GM23248 (cell line): ENCODE measurements around the gene GMCL2. TPM values are rescaled to one million over a fixed set of nuclear protein-coding genes. Genes with fewer than 3 reads are reported as not detected.
A peak's percentile ranks its signal among the peaks of the same experiment; 100 is the strongest.

ENCODE experiments used
- DNase-seq: peaks from one replicate; pipeline ENCODE4 v3.0.0-alpha.2; 2015
- H2AFZ ChIP-seq: fragments of 200-600 bp; sonication (generic); 2 replicates; pipeline ENCODE4 v1.6.1; 2016; ENCODE audit warnings: antibody characterized with exemption
- H3F3A ChIP-seq: fragments of 200-600 bp; sonication (generic); 2 replicates; pipeline ENCODE4 v1.6.1; 2016; ENCODE audit warnings: mild to moderate bottlenecking, antibody characterized with exemption, mixed run types; ENCODE audit not compliant: insufficient read depth
- H3K27ac ChIP-seq: fragments of 200-600 bp; sonication (generic); 2 replicates; pipeline ENCODE4 v1.5.1; 2016; ENCODE audit warnings: mild to moderate bottlenecking
- H3K27me3 ChIP-seq: fragments of 200-600 bp; sonication (generic); replicated peaks from 2 replicates; pipeline ENCODE4 v1.6.1; 2016; ENCODE audit warnings: mild to moderate bottlenecking; ENCODE audit not compliant: insufficient read depth
- H3K36me3 ChIP-seq: fragments of 200-600 bp; sonication (generic); 2 replicates; pipeline ENCODE4 v1.6.1; 2016; ENCODE audit warnings: low read depth, mild to moderate bottlenecking
- H3K4me1 ChIP-seq: fragments of 200-600 bp; sonication (generic); 2 replicates; pipeline ENCODE4 v1.6.1; 2016; ENCODE audit warnings: mild to moderate bottlenecking; ENCODE audit not compliant: insufficient read depth
- H3K4me2 ChIP-seq: fragments of 200-600 bp; sonication (generic); one replicate; pipeline ENCODE4 v1.6.1; 2016; ENCODE audit warnings: mild to moderate bottlenecking; ENCODE audit not compliant: unreplicated experiment
- H3K4me3 ChIP-seq: fragments of 200-600 bp; sonication (generic); 2 replicates; pipeline ENCODE4 v1.5.1; 2016; ENCODE audit warnings: mild to moderate bottlenecking
- H3K79me2 ChIP-seq: fragments of 200-600 bp; sonication (generic); 2 replicates; pipeline ENCODE4 v1.6.1; 2016; ENCODE audit warnings: mild to moderate bottlenecking; ENCODE audit not compliant: insufficient read depth
- H3K9ac ChIP-seq: fragments of 200-600 bp; sonication (generic); 2 replicates; pipeline ENCODE4 v1.6.1; 2016; ENCODE audit warnings: mild to moderate bottlenecking
- H3K9me2 ChIP-seq: fragments of 200-600 bp; sonication (generic); 2 replicates; pipeline ENCODE4 v1.6.1; 2016; ENCODE audit warnings: mixed run types, mild to moderate bottlenecking, moderate library complexity; ENCODE audit not compliant: insufficient read depth
- H3K9me3 ChIP-seq: fragments of 200-600 bp; sonication (generic); one replicate; pipeline ENCODE4 v1.6.1; 2017; ENCODE audit warnings: low read depth
- H4K20me1 ChIP-seq: fragments of 200-600 bp; sonication (generic); 2 replicates; pipeline ENCODE4 v1.6.0; 2016; ENCODE audit not compliant: insufficient read depth
- EZH2 ChIP-seq: fragments of 200-600 bp; sonication (generic); IDR thresholded peaks from 2 replicates; pipeline ENCODE4 v1.6.1; 2018; ENCODE audit warnings: antibody characterized with exemption, mild to moderate bottlenecking; ENCODE audit not compliant: insufficient read depth, poor library complexity, severe bottlenecking
- EZH2phosphoT487 ChIP-seq: fragments of 200-600 bp; sonication (generic); IDR thresholded peaks from 2 replicates; pipeline ENCODE4 v1.6.1; 2018; ENCODE audit warnings: antibody characterized with exemption, moderate library complexity, mild to moderate bottlenecking, low read depth; ENCODE audit not compliant: insufficient read depth
- WGBS, 2 experiments: methylation state at CpG; one replicate each; pipeline ENCODE4 v1.1.6; 2015 to 2017; ENCODE audit warnings: low lambda C conversion rate in 2 of 2, low coverage in 1 of 2; ENCODE audit errors: missing lambda C conversion rate in 2 of 2; 5-methylcytosine and 5-hydroxymethylcytosine counted together
- in situ Hi-C: fragments of 300-500 bp; cut with MboI; formaldehyde crosslinking; loops from 2 replicates; pipeline ENCODE4 v1.15.0; 2020
- polyA plus RNA-seq: library from polyadenylated mRNA; unstranded; fragments of >200 nt; fragmentation: Nextera tagmentation; extraction: Ambion mirVana; gene quantifications from 2 replicates; pipeline ENCODE4 v1.2.1, GENCODE V29; 2016
- total RNA-seq: library from RNA; depleted of rRNA; stranded (reverse); fragments of >200 nt; shearing (Covaris generic); gene quantifications from 2 replicates; pipeline ENCODE4 v1.2.3, GENCODE V29; 2014

GMCL2 gene
- total and polyA plus RNA-seq, 2 experiments from 2014 or later: not detected

DNA sequence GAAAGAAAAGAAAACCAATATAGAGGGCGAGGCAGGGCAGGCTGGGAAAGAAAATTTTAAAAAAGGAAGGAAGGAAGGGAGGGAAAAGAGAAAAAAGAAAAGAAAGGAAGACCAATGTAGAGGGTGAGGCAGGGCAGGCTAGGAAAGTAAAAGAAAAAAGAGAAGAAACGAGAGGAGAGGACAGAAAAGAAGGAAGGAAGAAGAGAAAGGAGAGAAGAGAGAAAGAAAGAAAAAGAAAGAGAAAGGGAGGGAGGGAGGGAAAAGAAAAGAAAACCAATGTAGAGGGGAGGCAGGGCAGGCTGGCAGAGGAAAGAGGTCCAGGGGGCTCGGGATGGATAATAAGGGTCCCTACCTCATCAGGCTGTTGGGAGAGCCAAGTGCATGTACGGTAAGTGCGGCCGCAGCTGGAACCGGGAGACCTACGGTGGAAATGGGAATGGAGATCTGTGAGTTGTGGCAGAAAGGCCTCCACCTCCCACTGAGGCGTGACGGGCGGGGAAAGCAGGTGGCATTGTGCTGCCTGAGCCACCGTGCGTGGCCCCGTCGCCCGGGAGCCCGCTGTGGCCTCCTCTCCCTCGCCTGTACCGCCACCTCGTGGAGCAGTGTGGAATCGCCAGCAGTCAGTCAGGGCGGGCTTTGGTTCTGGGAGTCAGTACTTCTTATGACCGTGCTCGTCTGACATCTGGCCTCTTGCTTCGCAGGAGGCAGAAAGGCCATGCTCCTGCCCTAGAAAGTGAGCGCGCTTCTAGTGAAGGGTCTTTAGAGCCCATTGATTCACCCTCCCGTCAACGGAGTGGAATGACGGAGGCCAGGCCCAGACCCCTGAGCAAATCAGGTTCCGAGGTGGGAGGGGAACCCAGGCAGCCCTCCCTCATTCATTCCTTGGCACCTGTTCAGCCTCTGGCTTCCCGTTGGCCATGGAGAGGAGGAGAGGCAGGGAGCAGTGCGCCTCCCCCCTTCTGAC is 23.1 kb downstream of the GMCL2 start:
- no peaks in the 10 kb centered on the region for H3F3A ChIP-seq
- peak overlapping the region; percentile 37; the same call in 1 of the 2 replicates for H3K4me3 ChIP-seq
- no peaks in the 10 kb centered on the region for H3K9me3 ChIP-seq
- no peaks in the 10 kb centered on the region for H3K9me2 ChIP-seq
- 9 to 10% methylated on average over 31 to 33 of the region's 33 CpGs for WGBS, 2 experiments
- in situ Hi-C loops: loop anchor here (5.0 to 25.0 kb wide), 2 partner anchors 87 to 552 kb away; partner anchors contain the start of gene B4GALT7
- no peaks in the 10 kb centered on the region for H3K79me2 ChIP-seq
- no peaks in the 10 kb centered on the region for H3K4me1 ChIP-seq
- no peaks in the 10 kb centered on the region for H3K36me3 ChIP-seq
- peak; percentile 79 for DNase-seq
- no peak overlapping the region for H3K27ac ChIP-seq
- H3K27me3 ChIP-seq: peaks cover 8% of the 10 kb centered on the region; the same call in 1 of the 2 replicates
- TF ChIP-seq EZH2phosphoT487: no peak
- no peak for TF ChIP-seq EZH2
- no peaks in the 10 kb centered on the region for H4K20me1 ChIP-seq
- no peak overlapping the region for H3K9ac ChIP-seq
- peak overlapping the region; percentile 63 for H2AFZ ChIP-seq
- H3K4me2 ChIP-seq: peak overlapping the region; percentile 65

- TF ChIP-seq EZH2phosphoT487 (no peak), EZH2 (no peak)
- Histone ChIP-seq H3K4me3 (no peak overlapping the region), H3K9me3 (no peaks in the 10 kb centered on the region), H3K9me2 (no peaks in the 10 kb centered on the region), H3F3A (no peaks in the 10 kb centered on the region), H3K27ac (no peak overlapping the region), H2AFZ (no peak overlapping the region), H3K27me3 (peaks cover 5% of the 10 kb centered on the region; the same call in 1 of the 2 replicates), H3K4me2 (no peak overlapping the region), H3K79me2 (no peaks in the 10 kb centered on the region), H3K36me3 (no peaks in the 10 kb centered on the region), H3K9ac (no peak overlapping the region), H3K4me1 (no peaks in the 10 kb centered on the region), H4K20me1 (no peaks in the 10 kb centered on the region)
- WGBS, 2 experiments: 77 to 85% methylated on average over 9 of the region's 9 CpGs
- no peak for DNase-seq
- in situ Hi-C loops: loop anchor here (5.0 to 25.0 kb wide), 2 partner anchors 85 to 550 kb away; partner anchors contain the start of gene B4GALT7
Observed at GRCh38 chr5:178162481-178162880, 24.7 kb downstream of the GMCL2 start.

- Histone ChIP-seq H3K4me2 (no peak overlapping the region), H3K36me3 (no peaks in the 10 kb centered on the region), H3K79me2 (no peaks in the 10 kb centered on the region), H3K9me2 (no peaks in the 10 kb centered on the region), H3K9me3 (no peaks in the 10 kb centered on the region), H4K20me1 (no peaks in the 10 kb centered on the region), H3F3A (no peaks in the 10 kb centered on the region), H3K27ac (no peak overlapping the region), H2AFZ (no peak overlapping the region), H3K9ac (no peak overlapping the region), H3K4me3 (no peak overlapping the region), H3K4me1 (no peaks in the 10 kb centered on the region), H3K27me3 (peaks cover 5% of the 10 kb centered on the region; the same call in 1 of the 2 replicates)
- DNase-seq: no peak
- in situ Hi-C loops: loop anchor here (5.0 to 25.0 kb wide), 2 partner anchors 83 to 548 kb away; partner anchors contain the start of gene B4GALT7
- TF ChIP-seq EZH2phosphoT487: no peak
- TF ChIP-seq EZH2: no peak
- WGBS, 2 experiments: 55 to 68% methylated on average over 5 of the region's 5 CpGs
Observed at GRCh38 chr5:178160176-178160575, 27.0 kb downstream of the GMCL2 start.

DNA sequence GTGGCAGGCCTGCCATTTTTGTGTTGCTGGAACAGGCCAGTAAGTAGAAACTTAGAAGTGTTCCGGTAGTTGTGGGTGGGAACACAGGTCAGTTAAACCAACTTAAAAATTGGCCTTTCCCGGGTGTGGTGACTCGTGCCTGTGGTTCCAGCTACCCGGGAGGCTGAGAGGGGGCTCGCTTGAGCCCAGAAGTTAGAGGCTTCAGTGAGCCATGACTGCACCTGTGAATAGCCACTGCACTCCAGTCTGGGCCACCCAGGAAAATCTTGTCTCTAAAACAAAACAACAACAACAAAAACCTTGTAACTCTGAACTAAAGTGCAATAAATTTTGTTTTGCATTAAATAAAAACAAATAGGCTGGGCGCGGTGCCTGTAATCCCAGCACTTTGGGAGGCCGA is 32.1 kb downstream of the GMCL2 start:
- peaks cover 8% of the 10 kb centered on the region; the same call in 1 of the 2 replicates for H3K4me1 ChIP-seq
- no peaks in the 10 kb centered on the region for H3K9me2 ChIP-seq
- in situ Hi-C loops: loop anchor here (25.0 kb wide), 1 partner anchor 543 kb away; the partner anchor contains the start of gene B4GALT7
- no peak for TF ChIP-seq EZH2phosphoT487
- no peak overlapping the region for H3K4me3 ChIP-seq
- H3K27ac ChIP-seq: no peak overlapping the region
- H3K9ac ChIP-seq: no peak overlapping the region
- no peak overlapping the region for H3K4me2 ChIP-seq
- no peaks in the 10 kb centered on the region for H4K20me1 ChIP-seq
- H3K79me2 ChIP-seq: peaks cover 19% of the 10 kb centered on the region
- DNase-seq: no peak
- 69 to 74% methylated on average over 8 of the region's 8 CpGs for whole genome bisulfite sequencing, 2 experiments
- H3K36me3 ChIP-seq: peaks cover 6% of the 10 kb centered on the region
- no peaks in the 10 kb centered on the region for H3F3A ChIP-seq
- no peaks in the 10 kb centered on the region for H3K9me3 ChIP-seq
- H3K27me3 ChIP-seq: no peaks in the 10 kb centered on the region
- H2AFZ ChIP-seq: peak overlapping the region; percentile 86; the same call in 1 of the 2 replicates
